B cell (primary cell): ENCODE measurements around the gene TSKU. TPM values are rescaled to one million over a fixed set of nuclear protein-coding genes. Genes with fewer than 3 reads are reported as not detected.

Source experiments
- ATAC-seq: fragments of 200-7000 bp; cut with Tn5 transposase; one replicate; pipeline ENCODE4 v1.10.0; 2021; ENCODE audit warnings: low read depth, mild to moderate bottlenecking, moderate number of reproducible peaks, moderate library complexity
- CTCF ChIA-PET: fragments of 350-600 bp; sonication (Branson Sonifier 250); formaldehyde crosslinking; loops from one replicate; lab custom pipeline; 2021; ENCODE audit warnings: antibody characterized with exemption, inconsistent platforms; lab: Charles Lee
- POLR2A ChIA-PET: fragments of 350-600 bp; sonication (Branson Sonifier 250); formaldehyde crosslinking; loops from one replicate; lab custom pipeline; 2021; ENCODE audit warnings: antibody characterized with exemption; lab: Charles Lee
- DNase-seq: peaks from one replicate; pipeline ENCODE4 v3.0.0; 2013
- H2AFZ ChIP-seq: 2 replicates; pipeline ENCODE4 v1.6.1; 2012; ENCODE audit warnings: mild to moderate bottlenecking, low read depth, low read length; ENCODE audit not compliant: insufficient read depth, poor library complexity, severe bottlenecking
- H3K27ac ChIP-seq, 2 donors: 1 replicate in 1 of 2; 2 replicates in 1 of 2; pipeline ENCODE4 v1.5.1; 2012 to 2013; ENCODE audit warnings: low read length in 2 of 2, mild to moderate bottlenecking in 2 of 2, moderate library complexity in 1 of 2
- H3K27me3 ChIP-seq, 4 experiments: fragments of 200-600 bp in 1 of 4; sonication (generic) in 1 of 4; replicated peaks in 1 of 4; 1 replicate in 2 of 4; 2 replicates in 2 of 4; pipeline versions ENCODE4 v1.6.1 to v1.7.0; 2013 to 2016; ENCODE audit warnings: low read length in 3 of 4, mild to moderate bottlenecking in 2 of 4, mixed read lengths in 1 of 4, moderate library complexity in 1 of 4; ENCODE audit not compliant: insufficient read depth in 4 of 4, control insufficient read depth in 3 of 4; ENCODE audit errors: control extremely low read depth in 1 of 4
- H3K36me3 ChIP-seq, 2 experiments: replicated peaks in 1 of 2; 1 replicate in 1 of 2; 2 replicates in 1 of 2; pipeline versions ENCODE4 v1.6.1 to v1.7.1; 2013; ENCODE audit warnings: low read length in 1 of 2; ENCODE audit not compliant: insufficient read depth in 2 of 2, control insufficient read depth in 1 of 2; ENCODE audit errors: control extremely low read depth in 1 of 2, extremely low read depth in 1 of 2
- H3K4me1 ChIP-seq, 2 donors: fragments of 200-600 bp in 1 of 2; sonication (generic) in 1 of 2; 1 replicate in 1 of 2; 2 replicates in 1 of 2; pipeline versions ENCODE4 v1.5.1 to v1.6.1; 2013 to 2017; ENCODE audit warnings: low read length in 2 of 2; ENCODE audit not compliant: control insufficient read depth in 2 of 2, insufficient read depth in 2 of 2
- H3K4me2 ChIP-seq: replicated peaks from 2 replicates; pipeline ENCODE3; 2012; ENCODE audit warnings: mild to moderate bottlenecking, low read depth, low read length; ENCODE audit not compliant: poor library complexity, severe bottlenecking
- H3K4me3 ChIP-seq, 5 experiments: fragments of 200-600 bp in 1 of 5; sonication (generic) in 1 of 5; 1 replicate in 3 of 5; 2 replicates in 2 of 5; pipeline versions ENCODE4 v1.5.1 to v1.7.0; 2011 to 2016; ENCODE audit warnings: low read length in 4 of 5, mild to moderate bottlenecking in 4 of 5, low read depth in 2 of 5, control low read depth in 1 of 5, moderate library complexity in 1 of 5; ENCODE audit not compliant: insufficient read depth in 1 of 5; ENCODE audit errors: control extremely low read depth in 1 of 5, extremely low read depth in 1 of 5
- H3K79me2 ChIP-seq: fragments of 200-600 bp; sonication (generic); one replicate; pipeline ENCODE4 v1.6.0; 2016; ENCODE audit warnings: low read length; ENCODE audit not compliant: control insufficient read depth, insufficient read depth
- H3K9ac ChIP-seq: fragments of 200-600 bp; sonication (generic); 2 replicates; pipeline ENCODE4 v1.6.1; 2017; ENCODE audit warnings: mild to moderate bottlenecking, low read length, moderate library complexity
- H3K9me3 ChIP-seq, 3 donors: one replicate each; pipeline versions ENCODE4 v1.6.1 to v1.7.1; 2013; ENCODE audit warnings: low read length in 2 of 3; ENCODE audit not compliant: control insufficient read depth in 2 of 3, insufficient read depth in 1 of 3; ENCODE audit errors: control extremely low read depth in 1 of 3
- H4K20me1 ChIP-seq: 2 replicates; pipeline ENCODE4 v1.6.0; 2012; ENCODE audit warnings: mild to moderate bottlenecking, low read length; ENCODE audit not compliant: insufficient read depth, control insufficient read depth, poor library complexity, severe bottlenecking
- H3K27ac Mint-ChIP-seq: one replicate; pipeline ENCODE4 v1.8.0; 2021; ENCODE audit warnings: mixed read lengths
- H3K27me3 Mint-ChIP-seq: one replicate; pipeline ENCODE4 v1.8.0; 2021; ENCODE audit warnings: mixed read lengths
- H3K4me1 Mint-ChIP-seq: one replicate; pipeline ENCODE4 v1.8.0; 2021; ENCODE audit warnings: mixed read lengths
- H3K4me3 Mint-ChIP-seq: one replicate; pipeline ENCODE4 v1.8.0; 2021; ENCODE audit warnings: mixed read lengths
- H3K9me3 Mint-ChIP-seq: one replicate; pipeline ENCODE4 v1.8.0; 2022; ENCODE audit warnings: mixed read lengths; ENCODE audit not compliant: insufficient read depth
- CTCF ChIP-seq: fragments of 200-600 bp; IDR thresholded peaks from one replicate; pipeline ENCODE4 v1.8.0; 2022; ENCODE audit warnings: antibody characterized with exemption, mild to moderate bottlenecking
- EZH2 ChIP-seq: IDR thresholded peaks from 2 replicates; pipeline ENCODE4 v1.6.1; 2012; ENCODE audit warnings: borderline replicate concordance, low read depth, mild to moderate bottlenecking, moderate library complexity, low read length; ENCODE audit not compliant: insufficient read depth, poor library complexity, severe bottlenecking
- WGBS: methylation state at CpG from one replicate; pipeline ENCODE4 v1.1.5; 2013; ENCODE audit warnings: missing lambda C conversion rate; ENCODE audit not compliant: insufficient coverage; 5-methylcytosine and 5-hydroxymethylcytosine counted together
- intact Hi-C: fragments of 100-400 bp; cut with micrococcal nuclease; formaldehyde crosslinking; loops from one replicate; pipeline ENCODE4 v1.10.0; 2022
- polyA plus RNA-seq: library from polyadenylated mRNA; depleted of rRNA; stranded (reverse); fragments of >200 nt; gene quantifications from 2 replicates; pipeline ENCODE4 v1.2.3, GENCODE V29; 2012
- total RNA-seq, 2 donors: library from RNA; stranded (reverse); fragments of 120-200 nt in 1 of 2; gene quantifications; 1 replicate in 1 of 2; 2 replicates in 1 of 2; pipeline versions ENCODE4 v1.2.3 to v1.2.4, GENCODE V29; 2013 to 2022

Gene TSKU
- total and polyA plus RNA-seq, 2 donors (not counting 1 experiment from before 2014, with no cell fraction given): not detected

DNA sequence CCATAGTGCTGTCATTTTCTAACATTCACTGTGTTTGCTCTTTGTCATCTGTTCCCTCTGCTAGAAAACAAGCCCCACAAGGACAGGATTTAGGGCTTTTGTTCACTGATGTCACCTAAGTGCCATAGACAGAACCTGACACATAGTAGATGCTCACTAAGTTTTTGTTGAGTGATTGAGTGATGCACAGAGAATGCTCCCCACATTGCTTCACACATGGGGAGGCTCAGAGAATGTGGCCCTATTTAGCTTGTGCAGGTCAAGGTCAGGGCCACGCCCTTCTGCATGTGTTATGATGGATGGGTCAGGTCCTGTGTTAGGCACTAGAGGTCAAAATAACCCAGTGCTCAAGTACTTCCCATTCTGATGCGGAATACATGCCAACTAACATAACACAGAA is 33.1 kb upstream of the TSKU start:
- intact Hi-C loops: no loop called here
- TF ChIP-seq CTCF (no peak), EZH2 (no peak)
- Histone ChIP-seq H3K36me3 (no peaks in the 10 kb centered on the region), H2AFZ (no peak overlapping the region), H3K9ac (no peak overlapping the region), H4K20me1 (no peaks in the 10 kb centered on the region), H3K9me3 (peaks cover 0 to 2% (median 0%) of the 10 kb centered on the region in 3 donors), H3K79me2 (no peaks in the 10 kb centered on the region), H3K4me3 (no peak overlapping the region), H3K4me1 (no peaks in the 10 kb centered on the region), H3K4me2 (no peak overlapping the region), H3K27ac (no peak overlapping the region), H3K27me3 (no peaks in the 10 kb centered on the region)
- no peaks in the 10 kb centered on the region for H3K9me3 Mint-ChIP-seq
- no peaks in the 10 kb centered on the region for H3K4me1 Mint-ChIP-seq
- DNase-seq: no peak
- CTCF ChIA-PET: no interaction called here
- no peak for ATAC-seq
- POLR2A ChIA-PET: no interaction called here
- no peak overlapping the region for H3K27ac Mint-ChIP-seq
- peaks cover 14% of the 10 kb centered on the region for H3K27me3 Mint-ChIP-seq
- WGBS: no CpG with 5 or more reads among the region's 2 CpGs
- H3K4me3 Mint-ChIP-seq: no peak overlapping the region

DNA sequence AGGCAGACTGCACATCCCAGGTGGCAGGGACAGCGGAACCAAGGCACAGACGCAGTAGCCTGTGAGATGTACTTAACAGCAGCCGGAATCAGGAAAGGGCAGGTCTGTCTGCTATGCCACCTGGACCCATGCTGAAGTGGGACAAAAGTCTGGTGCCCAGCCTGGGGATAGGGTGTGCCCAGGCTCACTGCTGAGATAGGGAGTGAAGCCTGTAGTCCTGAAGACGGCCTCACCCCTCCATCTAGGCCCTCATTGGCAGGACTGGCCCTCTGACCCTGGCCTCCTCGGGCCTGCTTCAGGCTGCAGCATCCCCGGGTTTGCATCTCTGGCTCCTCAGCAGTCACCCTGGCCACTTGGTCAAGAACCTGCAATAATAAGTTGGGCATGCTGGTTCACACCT is 32.4 kb upstream of the TSKU start:
- H4K20me1 ChIP-seq: no peaks in the 10 kb centered on the region
- Mint-ChIP-seq H3K4me1 (no peaks in the 10 kb centered on the region), H3K4me3 (no peak overlapping the region), H3K9me3 (no peaks in the 10 kb centered on the region), H3K27me3 (peaks cover 12% of the 10 kb centered on the region), H3K27ac (no peak overlapping the region)
- TF ChIP-seq CTCF: no peak
- no peak for TF ChIP-seq EZH2
- H3K4me1 ChIP-seq: no peaks in the 10 kb centered on the region
- no peaks in the 10 kb centered on the region for H3K36me3 ChIP-seq
- 93% methylated on average over 6 of the region's 6 CpGs for WGBS
- H3K9me3 ChIP-seq: peaks cover 0 to 2% (median 0%) of the 10 kb centered on the region in 3 donors
- no peak overlapping the region for H2AFZ ChIP-seq
- no peak overlapping the region for H3K4me2 ChIP-seq
- ATAC-seq (no peak), DNase-seq (no peak)
- intact Hi-C loops: no loop called here
- ChIA-PET POLR2A (no interaction called here), CTCF (no interaction called here)
- H3K4me3 ChIP-seq: no peak overlapping the region
- no peaks in the 10 kb centered on the region for H3K27me3 ChIP-seq
- no peak overlapping the region for H3K27ac ChIP-seq
- H3K9ac ChIP-seq: no peak overlapping the region
- H3K79me2 ChIP-seq: no peaks in the 10 kb centered on the region
